ENCODE results near the gene ABCG2.

GRCh38 chr4:88108747-88109122, 49.7 kb downstream of the ABCG2 start:
- TF ChIP-seq ZNF311 (tag by site-specific recombination; IDR thresholded peaks at IDR 0.05; ENCODE audit: borderline replicate concordance) (no peak), SCRT2 (tag by site-specific recombination; IDR thresholded peaks at IDR 0.05) (no peak), CTCF (tag by site-specific recombination; IDR thresholded peaks at IDR 0.05) (no peak), ZBTB48 (tag by site-specific recombination; IDR thresholded peaks at IDR 0.05) (no peak), ZNF26 (tag by site-specific recombination; IDR thresholded peaks at IDR 0.05) (no peak), REST (tag by site-specific recombination; IDR thresholded peaks at IDR 0.05) (no peak), ZSCAN30 (tag by site-specific recombination; IDR thresholded peaks at IDR 0.05) (no peak), ZBTB11 (tag by site-specific recombination; conservative IDR thresholded peaks at IDR 0.05; ENCODE audit: low read depth) (no peak), ZNF266 (tag by site-specific recombination; IDR thresholded peaks at IDR 0.05; ENCODE audit: low read depth) (no peak), ZNF398 (tag by site-specific recombination; IDR thresholded peaks at IDR 0.05) (no peak), ZNF274 (IDR thresholded peaks at IDR 0.05; ENCODE audit: low read length) (no peak), ZNF274 (tag by site-specific recombination; IDR thresholded peaks at IDR 0.05; ENCODE audit: borderline replicate concordance) (no peak)
